K562 (cell line): Measurements from ENCODE around the gene GPRC6A. TPM values are rescaled to one million over a fixed set of nuclear protein-coding genes. Genes with fewer than 3 reads are reported as not detected.

ENCODE experiments used
- CEBPG ChIP-seq, 3 experiments: fragments of 200-800 bp in 1 of 3; sonication (Bioruptor generic) in 1 of 3; sonication (generic) in 1 of 3; formaldehyde crosslinking in 1 of 3; IDR thresholded peaks in 2 of 3; conservative IDR thresholded peaks in 1 of 3; 2 replicates each; pipeline versions ENCODE4 v1.6.1 to v1.8.0; 2016 to 2022; ENCODE audit warnings: missing compliant biosample characterization in 2 of 3, missing genetic modification characterization in 2 of 3, mild to moderate bottlenecking in 1 of 3, missing genetic modification reagents in 1 of 3
- E2F6 ChIP-seq, 2 experiments: IDR thresholded peaks; 2 replicates each; pipeline ENCODE4 v1.6.1; 2011; ENCODE audit warnings: borderline replicate concordance in 1 of 2, control low read depth in 1 of 2, low read depth in 1 of 2, low read length in 1 of 2, mild to moderate bottlenecking in 1 of 2, mixed read lengths in 1 of 2, moderate library complexity in 1 of 2; ENCODE audit not compliant: insufficient read depth in 1 of 2, insufficient read length in 1 of 2, poor library complexity in 1 of 2, severe bottlenecking in 1 of 2; ENCODE audit errors: extremely low read depth in 1 of 2
- ELF4 ChIP-seq: fragments of 450-650 bp; formaldehyde crosslinking; IDR thresholded peaks from 2 replicates; pipeline ENCODE4 v1.4.0; 2022; ENCODE audit warnings: missing genetic modification characterization
- ETV6 ChIP-seq, 3 experiments: fragments of 150-350 bp in 1 of 3; sonication (generic) in 1 of 3; formaldehyde crosslinking in 1 of 3; IDR thresholded peaks; 2 replicates each; pipeline versions ENCODE4 v1.6.1 to v1.8.0; 2014 to 2022; ENCODE audit warnings: borderline replicate concordance in 2 of 3, low read depth in 2 of 3, antibody characterized with exemption in 1 of 3, low read length in 1 of 3, mild to moderate bottlenecking in 1 of 3, missing genetic modification reagents in 1 of 3
- KAT7 ChIP-seq: sonication (generic); formaldehyde crosslinking; IDR thresholded peaks from 2 replicates; pipeline ENCODE4 v1.8.0; 2022; ENCODE audit warnings: missing genetic modification reagents, mild to moderate bottlenecking, borderline replicate concordance
- MEIS2 ChIP-seq: fragments of 450-650 bp; IDR thresholded peaks from 2 replicates; pipeline ENCODE4 v1.6.1; 2014; ENCODE audit warnings: mild to moderate bottlenecking; ENCODE audit not compliant: partially characterized antibody
- NFE2 ChIP-seq: IDR thresholded peaks from 2 replicates; pipeline ENCODE4 v1.6.1; 2014; ENCODE audit warnings: antibody characterized with exemption, low read depth
- NFIC ChIP-seq: fragments of 450-650 bp; IDR thresholded peaks from 2 replicates; pipeline ENCODE4 v1.6.1; 2017; ENCODE audit warnings: mild to moderate bottlenecking, inconsistent platforms
- SMARCA4 ChIP-seq: fragments of 450-650 bp; IDR thresholded peaks from 2 replicates; pipeline ENCODE4 v1.6.1; 2016
- SMARCB1 ChIP-seq: IDR thresholded peaks from 2 replicates; pipeline ENCODE4 v1.6.1; 2011; ENCODE audit warnings: improper control_type of control experiment, low read depth; ENCODE audit not compliant: insufficient read length
- TCF3 ChIP-seq: sonication (generic); formaldehyde crosslinking; IDR thresholded peaks from 2 replicates; pipeline ENCODE4 v1.4.0; 2020; ENCODE audit warnings: mild to moderate bottlenecking, missing genetic modification reagents
- TRIM24 ChIP-seq, 2 experiments: fragments of 450-650 bp; IDR thresholded peaks; 2 replicates each; pipeline ENCODE4 v1.6.1; 2016
- ZBTB17 ChIP-seq: fragments of 450-650 bp; formaldehyde crosslinking; IDR thresholded peaks from 2 replicates; pipeline ENCODE4 v1.4.0; 2020; ENCODE audit warnings: mild to moderate bottlenecking
- ZNF764 ChIP-seq: fragments of 250-450 bp; sonication (Bioruptor Pico); IDR thresholded peaks from 2 replicates; pipeline ENCODE4 v1.4.0; 2020; ENCODE audit warnings: low read depth, mild to moderate bottlenecking, moderate library complexity
- polyA plus RNA-seq, 8 experiments: library from polyadenylated mRNA; depleted of rRNA in 4 of 8; stranded (reverse) in 5 of 8; unstranded in 3 of 8; fragments of >200 nt; fragmentation: Nextera tagmentation in 2 of 8; fragmentation: Illumina TruSeq in 1 of 8; extraction: Ambion mirVana in 2 of 8; extraction: Trizol in 1 of 8; gene quantifications; 2 replicates each; pipeline versions ENCODE4 v1.2.1 to v1.2.3, GENCODE V29; 2011 to 2014; ENCODE audit warnings: inconsistent platforms in 1 of 8, missing spikeins in 1 of 8
- total RNA-seq, 7 experiments: library from RNA; depleted of rRNA in 6 of 7; stranded (reverse); fragments of >200 nt in 6 of 7; fragmentation: Illumina TruSeq in 2 of 7; extraction: Trizol in 2 of 7; gene quantifications; 2 replicates each; pipeline versions ENCODE4 v1.2.1 to v1.2.3, GENCODE V29; 2011 to 2021; ENCODE audit warnings: low replicate concordance in 1 of 7
- TF ChIP-seq, protein P1 (sequence below): fragments of 150-350 bp; conservative IDR thresholded peaks from 2 replicates; pipeline ENCODE4 v1.6.1; 2014; ENCODE audit warnings: low read length

The GPRC6A gene
- total and polyA plus RNA-seq, 9 of the 15 experiments (the other 6 are each of a cell fraction or from before 2014, with no cell fraction given), result 0.03 TPM; not detected in 7

DNA sequence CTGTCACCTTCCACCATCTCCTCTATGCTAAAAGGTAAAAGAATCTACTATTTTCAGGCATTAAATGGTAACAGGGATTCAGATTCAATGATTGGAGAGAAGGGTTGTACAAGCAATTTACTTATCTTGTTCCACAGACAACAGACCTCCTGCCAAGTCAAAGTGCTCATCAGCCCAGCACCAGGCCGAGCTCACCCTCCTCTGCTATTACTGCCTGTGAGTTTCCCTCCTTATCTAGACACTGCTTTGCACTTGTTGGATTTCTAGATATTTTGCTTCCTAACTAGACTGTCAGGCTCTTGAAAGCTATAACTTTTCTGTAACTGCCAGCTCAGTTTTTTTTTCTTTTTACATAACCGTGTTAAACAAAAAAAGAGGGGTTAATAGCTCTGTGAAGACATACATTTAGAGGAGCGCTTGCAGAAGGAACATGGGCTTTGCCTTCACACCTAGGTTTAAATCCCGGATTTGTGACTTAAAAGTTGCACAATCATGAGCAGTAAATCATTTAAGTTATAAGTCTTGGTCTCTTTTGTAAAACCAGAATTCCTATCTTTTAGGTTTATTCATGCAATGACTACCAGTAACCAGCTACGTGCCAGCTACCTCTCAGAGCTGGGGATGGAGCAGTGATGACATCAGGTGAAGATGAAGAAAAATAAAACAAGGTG is 62.2 kb downstream of the GPRC6A start (continued):
- TF ChIP-seq E2F6 (IDR thresholded peaks at IDR 0.05; ENCODE audit: borderline replicate concordance in 1 of 2, extremely low read depth in 1 of 2, insufficient read depth in 1 of 2, insufficient read length in 1 of 2, low read depth in 1 of 2, low read length in 1 of 2, poor library complexity in 1 of 2, severe bottlenecking in 1 of 2), result peak in 1 of 2 experiments; percentile 53
- peak; percentile 97 for TF ChIP-seq ZBTB17
- TF ChIP-seq ZNF764 (CRISPR knock-in tag), result no peak
- peak; percentile 48 for TF ChIP-seq NFIC
- TF ChIP-seq ETV6 (IDR thresholded peaks at IDR 0.05; ENCODE audit: borderline replicate concordance in 1 of 2, low read depth in 2 of 2, low read length in 1 of 2), result no peak
- TF ChIP-seq ETV6 (CRISPR knock-in tag; IDR thresholded peaks at IDR 0.05; ENCODE audit: borderline replicate concordance), result no peak
- TF ChIP-seq, protein P1, sequence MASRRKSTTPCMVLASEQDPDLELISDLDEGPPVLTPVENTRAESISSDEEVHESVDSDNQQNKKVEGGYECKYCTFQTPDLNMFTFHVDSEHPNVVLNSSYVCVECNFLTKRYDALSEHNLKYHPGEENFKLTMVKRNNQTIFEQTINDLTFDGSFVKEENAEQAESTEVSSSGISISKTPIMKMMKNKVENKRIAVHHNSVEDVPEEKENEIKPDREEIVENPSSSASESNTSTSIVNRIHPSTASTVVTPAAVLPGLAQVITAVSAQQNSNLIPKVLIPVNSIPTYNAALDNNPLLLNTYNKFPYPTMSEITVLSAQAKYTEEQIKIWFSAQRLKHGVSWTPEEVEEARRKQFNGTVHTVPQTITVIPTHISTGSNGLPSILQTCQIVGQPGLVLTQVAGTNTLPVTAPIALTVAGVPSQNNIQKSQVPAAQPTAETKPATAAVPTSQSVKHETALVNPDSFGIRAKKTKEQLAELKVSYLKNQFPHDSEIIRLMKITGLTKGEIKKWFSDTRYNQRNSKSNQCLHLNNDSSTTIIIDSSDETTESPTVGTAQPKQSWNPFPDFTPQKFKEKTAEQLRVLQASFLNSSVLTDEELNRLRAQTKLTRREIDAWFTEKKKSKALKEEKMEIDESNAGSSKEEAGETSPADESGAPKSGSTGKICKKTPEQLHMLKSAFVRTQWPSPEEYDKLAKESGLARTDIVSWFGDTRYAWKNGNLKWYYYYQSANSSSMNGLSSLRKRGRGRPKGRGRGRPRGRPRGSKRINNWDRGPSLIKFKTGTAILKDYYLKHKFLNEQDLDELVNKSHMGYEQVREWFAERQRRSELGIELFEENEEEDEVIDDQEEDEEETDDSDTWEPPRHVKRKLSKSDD, result no peak
- no peak for TF ChIP-seq NFE2
- TF ChIP-seq TCF3, result peak; percentile 60
- TF ChIP-seq MEIS2, result peak; percentile 33
- no peak for TF ChIP-seq SMARCB1
- TF ChIP-seq CEBPG (CRISPR knock-in tag; IDR thresholded peaks at IDR 0.05), result no peak
- 0 out of 4 replicates have a peak, but pooled peaks of 1 of the 2 experiments have one; percentile 16 for TF ChIP-seq CEBPG (tag; conservative IDR thresholded peaks at IDR 0.05 in 1 of 2, IDR thresholded peaks at IDR 0.05 in 1 of 2)
- TF ChIP-seq KAT7 (CRISPR knock-in tag), result no peak
- TF ChIP-seq ELF4 (CRISPR knock-in tag), result no peak
- peak in 1 of 2 experiments; percentile 46; a peak in 2 of 4 replicates for TF ChIP-seq TRIM24 (IDR thresholded peaks at IDR 0.05)
- peak; percentile 35; the same call in 1 of the 2 replicates for TF ChIP-seq SMARCA4
